HEK293 (cell line): Measurements from ENCODE around the gene GNG4.

Source experiments
- CTCF ChIA-PET: fragments of 350-600 bp; formaldehyde crosslinking; extraction: SDS; loops from one replicate; lab custom pipeline; 2021; ENCODE audit warnings: antibody characterized with exemption; lab: Yijun Ruan, JAX
- POLR2A ChIA-PET: fragments of 300-600 bp; formaldehyde crosslinking; extraction: SDS; loops from one replicate; lab custom pipeline; 2020; ENCODE audit warnings: antibody characterized with exemption, inconsistent platforms; lab: Yijun Ruan, JAX
- H3K27ac ChIP-seq: fragments of 200-500 bp; sonication (Bioruptor generic); 2 replicates; pipeline ENCODE4 v1.5.1; 2014; ENCODE audit warnings: low read depth, low read length, control low read depth, inconsistent platforms; ENCODE audit errors: extremely low read depth
- H3K36me3 ChIP-seq, 2 experiments: fragments of 200-500 bp in 1 of 2; sonication (Bioruptor generic) in 1 of 2; 1 replicate in 1 of 2; 2 replicates in 1 of 2; pipeline ENCODE4 v1.5.1; 2014 to 2017; ENCODE audit warnings: inconsistent platforms in 2 of 2, low read length in 2 of 2; ENCODE audit not compliant: control insufficient read depth in 2 of 2, insufficient read depth in 1 of 2
- H3K4me1 ChIP-seq: fragments of 200-500 bp; sonication (Bioruptor generic); 2 replicates; pipeline ENCODE4 v1.5.1; 2014; ENCODE audit warnings: mild to moderate bottlenecking, low read length, inconsistent platforms; ENCODE audit not compliant: control insufficient read depth, insufficient read depth
- H3K4me3 ChIP-seq: 2 replicates; pipeline ENCODE4 v1.5.1; 2011; ENCODE audit warnings: low read depth, mild to moderate bottlenecking, control low read depth, low read length, moderate library complexity
- H3K9me3 ChIP-seq: fragments of 200-500 bp; sonication (Bioruptor generic); 2 replicates; pipeline ENCODE4 v1.5.1; 2014; ENCODE audit warnings: low read depth, low read length, inconsistent platforms; ENCODE audit not compliant: control insufficient read depth, insufficient read depth
- BCL11B ChIP-seq: fragments of 450-650 bp; formaldehyde crosslinking; IDR thresholded peaks from 2 replicates; pipeline ENCODE4 v1.5.1; 2016; ENCODE audit warnings: low read depth, missing biosample characterization, missing genetic modification characterization
- RBAK ChIP-seq: fragments of 450-650 bp; formaldehyde crosslinking; IDR thresholded peaks from 2 replicates; pipeline ENCODE4 v1.5.1; 2016; ENCODE audit warnings: missing biosample characterization, missing genetic modification characterization
- TCF7L2 ChIP-seq: IDR thresholded peaks from 2 replicates; pipeline ENCODE4 v1.6.1; 2011; ENCODE audit warnings: low read depth, mild to moderate bottlenecking, inconsistent platforms, low read length, moderate library complexity, borderline replicate concordance
- ZBTB1 ChIP-seq: fragments of 450-650 bp; formaldehyde crosslinking; IDR thresholded peaks from 2 replicates; pipeline ENCODE4 v1.5.1; 2016; ENCODE audit warnings: missing biosample characterization, missing genetic modification characterization
- ZBTB21 ChIP-seq: fragments of 450-650 bp; formaldehyde crosslinking; IDR thresholded peaks from 2 replicates; pipeline ENCODE4 v1.5.1; 2017; ENCODE audit warnings: missing biosample characterization, missing genetic modification characterization
- ZNF112 ChIP-seq: fragments of 450-650 bp; formaldehyde crosslinking; IDR thresholded peaks from 2 replicates; pipeline ENCODE4 v1.5.0; 2017; ENCODE audit warnings: missing biosample characterization, missing genetic modification characterization
- ZNF221 ChIP-seq: fragments of 450-650 bp; formaldehyde crosslinking; IDR thresholded peaks from 2 replicates; pipeline ENCODE4 v1.5.1; 2017; ENCODE audit warnings: missing biosample characterization, missing genetic modification characterization, borderline replicate concordance
- ZNF223 ChIP-seq: fragments of 450-650 bp; formaldehyde crosslinking; IDR thresholded peaks from 2 replicates; pipeline ENCODE4 v1.5.1; 2016; ENCODE audit warnings: missing biosample characterization, missing genetic modification characterization
- ZNF239 ChIP-seq: fragments of 450-650 bp; formaldehyde crosslinking; IDR thresholded peaks from 2 replicates; pipeline ENCODE4 v1.5.1; 2016; ENCODE audit warnings: missing biosample characterization, missing genetic modification characterization
- ZNF335 ChIP-seq: fragments of 450-650 bp; formaldehyde crosslinking; conservative IDR thresholded peaks from 2 replicates; pipeline ENCODE4 v1.5.1; 2016; ENCODE audit warnings: missing biosample characterization, missing genetic modification characterization
- ZNF48 ChIP-seq: fragments of 450-650 bp; formaldehyde crosslinking; IDR thresholded peaks from 2 replicates; pipeline ENCODE4 v1.5.1; 2016; ENCODE audit warnings: missing biosample characterization, missing genetic modification characterization
- ZNF555 ChIP-seq: fragments of 450-650 bp; formaldehyde crosslinking; conservative IDR thresholded peaks from 2 replicates; pipeline ENCODE4 v1.5.1; 2017; ENCODE audit warnings: missing biosample characterization, mild to moderate bottlenecking, missing genetic modification characterization, inconsistent platforms
- ZNF600 ChIP-seq: fragments of 450-650 bp; formaldehyde crosslinking; IDR thresholded peaks from 2 replicates; pipeline ENCODE4 v1.5.1; 2016; ENCODE audit warnings: missing biosample characterization, missing genetic modification characterization
- TF ChIP-seq, protein P1 (sequence below): fragments of 450-650 bp; IDR thresholded peaks from 2 replicates; pipeline ENCODE4 v1.5.1; 2018; ENCODE audit warnings: missing biosample characterization, mild to moderate bottlenecking, missing genetic modification characterization
- TF ChIP-seq, protein P2 (sequence below): fragments of 450-650 bp; formaldehyde crosslinking; IDR thresholded peaks from 2 replicates; pipeline ENCODE4 v1.5.1; 2016; ENCODE audit warnings: missing biosample characterization, missing genetic modification characterization
- TF ChIP-seq, protein P3 (sequence below): fragments of 450-650 bp; formaldehyde crosslinking; IDR thresholded peaks from 2 replicates; pipeline ENCODE4 v1.5.1; 2016; ENCODE audit warnings: missing biosample characterization, missing genetic modification characterization
- TF ChIP-seq, protein P4 (sequence below): fragments of 450-650 bp; formaldehyde crosslinking; IDR thresholded peaks from 2 replicates; pipeline ENCODE4 v1.5.1; 2017; ENCODE audit warnings: missing biosample characterization, mild to moderate bottlenecking, missing genetic modification characterization, moderate library complexity

Gene GNG4

GRCh38 chr1:235657747-235658526, 8.4 kb upstream of the GNG4 start (continued):
- no peak for TF ChIP-seq RBAK
- TF ChIP-seq ZNF555 (tag by site-specific recombination): no peak

DNA sequence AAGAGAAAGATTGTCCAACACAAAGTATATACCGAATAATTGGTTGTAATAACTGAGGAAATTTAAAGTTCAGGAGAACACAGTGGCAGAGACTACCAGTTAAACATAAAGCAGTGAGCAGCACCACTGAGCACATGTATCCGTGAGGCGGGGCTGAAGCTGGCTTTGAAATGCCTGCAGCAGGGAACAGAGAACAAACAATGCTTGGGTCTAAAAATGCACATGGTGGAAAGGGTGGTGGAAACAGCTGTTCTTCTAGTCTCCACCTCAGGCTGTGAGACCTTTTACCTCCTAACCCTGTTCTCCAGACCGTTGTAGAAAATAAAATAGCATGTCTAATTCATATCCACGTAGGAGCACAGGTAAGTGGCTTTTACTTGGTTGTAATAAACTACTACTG, 7.7 kb upstream of the GNG4 start:
- H3K9me3 ChIP-seq: no peaks in the 10 kb centered on the region
- CTCF ChIA-PET: interaction anchor here (0.7 to 1.4 kb wide), 2 partner anchors 127 to 1348 kb away, joined by 3 read pairs; no protein-coding TSS in a partner anchor
- 0 out of 2 replicates have a peak, but pooled peaks cover 3% of the 10 kb centered on the region for H3K4me1 ChIP-seq
- TF ChIP-seq ZNF48 (tag by site-specific recombination) (no peak), ZNF335 (tag by site-specific recombination) (peak; percentile 54), ZNF221 (tag by site-specific recombination) (no peak)
- no peak overlapping the region for H3K4me3 ChIP-seq
- POLR2A ChIA-PET: no interaction called here
- no peaks in the 10 kb centered on the region; a peak in 1 of 3 replicates for H3K36me3 ChIP-seq
- no peak overlapping the region for H3K27ac ChIP-seq

GRCh38 chr1:235652364-235652763, 2.8 kb upstream of the GNG4 start:
- TF ChIP-seq, protein P1, sequence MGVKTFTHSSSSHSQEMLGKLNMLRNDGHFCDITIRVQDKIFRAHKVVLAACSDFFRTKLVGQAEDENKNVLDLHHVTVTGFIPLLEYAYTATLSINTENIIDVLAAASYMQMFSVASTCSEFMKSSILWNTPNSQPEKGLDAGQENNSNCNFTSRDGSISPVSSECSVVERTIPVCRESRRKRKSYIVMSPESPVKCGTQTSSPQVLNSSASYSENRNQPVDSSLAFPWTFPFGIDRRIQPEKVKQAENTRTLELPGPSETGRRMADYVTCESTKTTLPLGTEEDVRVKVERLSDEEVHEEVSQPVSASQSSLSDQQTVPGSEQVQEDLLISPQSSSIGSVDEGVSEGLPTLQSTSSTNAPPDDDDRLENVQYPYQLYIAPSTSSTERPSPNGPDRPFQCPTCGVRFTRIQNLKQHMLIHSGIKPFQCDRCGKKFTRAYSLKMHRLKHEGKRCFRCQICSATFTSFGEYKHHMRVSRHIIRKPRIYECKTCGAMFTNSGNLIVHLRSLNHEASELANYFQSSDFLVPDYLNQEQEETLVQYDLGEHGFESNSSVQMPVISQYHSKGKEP (tag by site-specific recombination): no peak
- no peak for TF ChIP-seq ZNF223
- TF ChIP-seq ZNF600 (tag by site-specific recombination): no peak
- no peak for TF ChIP-seq ZBTB1 (tag by site-specific recombination)
- TF ChIP-seq, protein P2, sequence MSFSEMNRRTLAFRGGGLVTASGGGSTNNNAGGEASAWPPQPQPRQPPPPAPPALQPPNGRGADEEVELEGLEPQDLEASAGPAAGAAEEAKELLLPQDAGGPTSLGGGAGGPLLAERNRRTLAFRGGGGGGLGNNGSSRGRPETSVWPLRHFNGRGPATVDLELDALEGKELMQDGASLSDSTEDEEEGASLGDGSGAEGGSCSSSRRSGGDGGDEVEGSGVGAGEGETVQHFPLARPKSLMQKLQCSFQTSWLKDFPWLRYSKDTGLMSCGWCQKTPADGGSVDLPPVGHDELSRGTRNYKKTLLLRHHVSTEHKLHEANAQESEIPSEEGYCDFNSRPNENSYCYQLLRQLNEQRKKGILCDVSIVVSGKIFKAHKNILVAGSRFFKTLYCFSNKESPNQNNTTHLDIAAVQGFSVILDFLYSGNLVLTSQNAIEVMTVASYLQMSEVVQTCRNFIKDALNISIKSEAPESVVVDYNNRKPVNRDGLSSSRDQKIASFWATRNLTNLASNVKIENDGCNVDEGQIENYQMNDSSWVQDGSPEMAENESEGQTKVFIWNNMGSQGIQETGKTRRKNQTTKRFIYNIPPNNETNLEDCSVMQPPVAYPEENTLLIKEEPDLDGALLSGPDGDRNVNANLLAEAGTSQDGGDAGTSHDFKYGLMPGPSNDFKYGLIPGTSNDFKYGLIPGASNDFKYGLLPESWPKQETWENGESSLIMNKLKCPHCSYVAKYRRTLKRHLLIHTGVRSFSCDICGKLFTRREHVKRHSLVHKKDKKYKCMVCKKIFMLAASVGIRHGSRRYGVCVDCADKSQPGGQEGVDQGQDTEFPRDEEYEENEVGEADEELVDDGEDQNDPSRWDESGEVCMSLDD: no peak
- no peak for TF ChIP-seq TCF7L2
- no peak for TF ChIP-seq ZNF239
- TF ChIP-seq ZBTB21: no peak
- TF ChIP-seq, protein P3, sequence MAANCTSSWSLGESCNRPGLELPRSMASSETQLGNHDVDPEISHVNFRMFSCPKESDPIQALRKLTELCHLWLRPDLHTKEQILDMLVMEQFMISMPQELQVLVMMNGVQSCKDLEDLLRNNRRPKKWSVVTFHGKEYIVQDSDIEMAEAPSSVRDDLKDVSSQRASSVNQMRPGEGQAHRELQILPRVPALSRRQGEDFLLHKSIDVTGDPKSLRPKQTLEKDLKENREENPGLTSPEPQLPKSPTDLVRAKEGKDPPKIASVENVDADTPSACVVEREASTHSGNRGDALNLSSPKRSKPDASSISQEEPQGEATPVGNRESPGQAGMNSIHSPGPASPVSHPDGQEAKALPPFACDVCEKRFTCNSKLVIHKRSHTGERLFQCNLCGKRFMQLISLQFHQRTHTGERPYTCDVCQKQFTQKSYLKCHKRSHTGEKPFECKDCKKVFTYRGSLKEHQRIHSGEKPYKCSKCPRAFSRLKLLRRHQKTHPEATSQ (tag by site-specific recombination): no peak
- no peak for TF ChIP-seq BCL11B (tag by site-specific recombination)
- TF ChIP-seq ZNF112 (tag by site-specific recombination): no peak
- TF ChIP-seq, protein P4, sequence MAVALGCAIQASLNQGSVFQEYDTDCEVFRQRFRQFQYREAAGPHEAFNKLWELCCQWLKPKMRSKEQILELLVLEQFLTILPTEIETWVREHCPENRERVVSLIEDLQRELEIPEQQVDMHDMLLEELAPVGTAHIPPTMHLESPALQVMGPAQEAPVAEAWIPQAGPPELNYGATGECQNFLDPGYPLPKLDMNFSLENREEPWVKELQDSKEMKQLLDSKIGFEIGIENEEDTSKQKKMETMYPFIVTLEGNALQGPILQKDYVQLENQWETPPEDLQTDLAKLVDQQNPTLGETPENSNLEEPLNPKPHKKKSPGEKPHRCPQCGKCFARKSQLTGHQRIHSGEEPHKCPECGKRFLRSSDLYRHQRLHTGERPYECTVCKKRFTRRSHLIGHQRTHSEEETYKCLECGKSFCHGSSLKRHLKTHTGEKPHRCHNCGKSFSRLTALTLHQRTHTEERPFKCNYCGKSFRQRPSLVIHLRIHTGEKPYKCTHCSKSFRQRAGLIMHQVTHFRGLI: no peak
- ChIA-PET CTCF (no interaction called here), POLR2A (no interaction called here)
- H3K27ac ChIP-seq: no peak overlapping the region
- no peaks in the 10 kb centered on the region for H3K9me3 ChIP-seq
- H3K36me3 ChIP-seq: no peaks in the 10 kb centered on the region; a peak in 1 of 3 replicates
- peaks cover 3% of the 10 kb centered on the region; the same call in 1 of the 2 replicates for H3K4me1 ChIP-seq
- H3K4me3 ChIP-seq: no peak overlapping the region
